GM21528 (cell line): ENCODE data around the gene PRDM4.
"Not testable (repeated sequence)": the region's sequence is repeated elsewhere in the genome, so short reads cannot be mapped to it uniquely, and the experiment has no call there.

Source experiments
- ATAC-seq: cut with Tn5 transposase; IDR thresholded peaks from one replicate; pipeline ENCODE4 v1.9.1; 2021; ENCODE audit warnings: mild to moderate bottlenecking, moderate library complexity; ENCODE audit not compliant: unreplicated experiment, low FRiP score

PRDM4 gene

DNA sequence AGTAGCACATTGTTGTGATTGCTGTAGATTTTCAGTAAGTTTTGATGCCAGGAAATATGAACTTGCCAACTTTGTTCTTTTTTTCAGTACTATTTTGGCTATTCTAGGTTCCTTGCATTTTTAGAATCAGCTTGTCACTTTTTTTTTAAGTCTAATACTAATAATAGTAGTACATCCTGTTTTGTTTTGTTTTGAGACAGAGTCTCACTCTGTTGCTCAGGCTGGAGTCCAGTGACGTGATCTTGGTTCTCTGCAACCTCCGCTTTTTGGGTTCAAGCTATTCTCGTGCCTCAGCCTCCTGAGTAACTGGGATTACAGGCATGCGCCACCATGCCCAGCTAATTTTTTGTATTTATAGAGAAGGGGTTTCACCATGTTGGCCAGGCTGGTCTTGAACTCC, 58.8 kb downstream of the PRDM4 start:
- no peak for ATAC-seq

- ATAC-seq = not testable (repeated sequence)
These were observed 65.2 kb downstream of the PRDM4 start for GRCh38 chr12:107695772-107696171.

GRCh38 chr12:107685360-107686248, 75.3 kb downstream of the PRDM4 start, which contains the start of gene PWP1:
Gene PWP1, plus strand, starts transcription at chr12:107685799. Its CDS starts 101 bp downstream, at chr12:107685900.
- peak; percentile 85 for ATAC-seq

- no peak for ATAC-seq
These were observed 76.0 kb downstream of the PRDM4 start for GRCh38 chr12:107684990-107685359.

GRCh38 chr12:107684029-107684795, 76.7 kb downstream of the PRDM4 start:
- no peak for ATAC-seq
